ENCODE data around the gene CAPN9. TPM values are rescaled to one million over a fixed set of nuclear protein-coding genes. Genes with fewer than 3 reads are reported as not detected.

CAPN9 gene
- total RNA-seq, 1 donor from 2014 or later, result 0.83 TPM

DNA sequence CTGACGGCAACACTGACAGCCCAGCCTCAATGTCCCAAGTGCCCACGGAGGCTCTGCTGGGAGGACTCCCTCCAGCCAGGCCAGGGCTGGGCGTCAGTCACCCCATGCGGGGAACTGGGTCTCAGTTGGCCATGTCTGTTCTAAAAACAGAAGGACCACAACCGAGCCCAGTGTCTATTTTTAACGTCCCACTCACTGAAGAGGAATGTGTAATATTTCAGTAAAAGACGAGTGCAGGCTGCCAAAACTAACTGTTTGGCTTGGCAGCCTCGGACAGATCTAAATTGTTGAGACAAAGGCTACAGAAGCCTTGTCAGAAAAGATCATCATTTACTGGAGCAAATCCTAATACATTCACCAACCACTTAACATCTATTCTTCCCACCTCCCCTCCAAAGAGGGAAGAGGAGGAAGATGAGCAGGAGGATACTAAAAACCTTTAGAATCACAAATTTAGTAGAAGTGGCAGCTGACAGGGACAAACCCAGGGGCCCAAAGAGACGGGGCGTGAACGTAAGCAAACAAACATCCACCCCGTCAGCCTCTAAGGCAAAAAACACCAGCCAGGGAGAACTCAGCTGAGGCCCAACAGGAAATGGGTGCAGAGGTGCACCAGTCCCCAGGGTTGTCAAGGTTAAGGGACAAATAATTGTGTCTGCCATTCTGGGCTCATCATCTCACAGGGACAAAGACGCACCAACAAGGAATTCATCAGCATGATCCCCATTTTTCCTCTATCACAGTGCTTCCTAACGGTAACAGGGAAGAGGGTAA, 102.5 kb downstream of the CAPN9 start:
- peak; percentile 59 for DNase-seq (ENCODE audit: low spot score)

GRCh38 chr1:230850547-230850946, 103.4 kb downstream of the CAPN9 start:
- DNase-seq (ENCODE audit: low spot score), result no peak

DNA sequence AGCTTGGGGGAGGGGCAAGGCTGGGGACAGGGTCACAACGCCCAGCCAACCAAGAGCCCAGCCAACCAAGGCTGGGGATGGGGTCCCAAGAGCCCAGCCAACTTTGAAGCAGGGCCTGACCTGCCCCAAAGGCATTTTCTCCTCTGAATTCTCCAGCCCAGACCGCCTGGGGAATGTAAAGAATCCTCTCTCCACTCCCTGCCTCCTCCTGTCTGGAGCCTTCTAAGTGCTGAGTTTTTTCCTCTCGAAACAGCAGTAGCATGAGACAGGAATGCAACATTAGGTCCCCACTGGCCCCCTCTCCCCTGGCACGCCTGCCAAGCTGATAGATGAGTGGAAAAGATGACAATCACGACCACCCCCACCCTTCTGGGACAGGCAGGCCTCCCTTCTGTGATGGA, 104.1 kb downstream of the CAPN9 start:
- no peak for DNase-seq (ENCODE audit: low spot score)

Other genes with a start within 250 kb of the CAPN9 start
- gene COG2, start 104.9 kb upstream of the CAPN9 start, total RNA-seq, result 41.1 TPM
- gene AGT, start 33.3 kb upstream of the CAPN9 start, total RNA-seq, result 341 TPM
- 152 TPM for gene C1orf198, start 121.1 kb downstream of the CAPN9 start, total RNA-seq
- 18.4 TPM for gene TTC13, start 231.5 kb downstream of the CAPN9 start, total RNA-seq
- gene ARV1, start 231.7 kb downstream of the CAPN9 start, total RNA-seq, result 24.3 TPM